Measurements from ENCODE around the gene PRR23E. TPM values are rescaled to one million over a fixed set of nuclear protein-coding genes. Genes with fewer than 3 reads are reported as not detected.

PRR23E gene
- total RNA-seq, 2 experiments from 2014 or later: not detected

- no peak for DNase-seq (ENCODE audit: low spot score)
- no TSS peak for BruUV-seq (replicated peaks)
- no peak overlapping the region for H3K27ac ChIP-seq (ENCODE audit: low read depth, low read length, poor library complexity, severe bottlenecking)
- intact Hi-C loops (cut with micrococcal nuclease; ENCODE audit: unreplicated experiment): no loop called here
- no peaks in the 10 kb centered on the region for H3K36me3 ChIP-seq (ENCODE audit: insufficient read depth, low read length)
- ChIA-PET POLR2A (no interaction called here), CTCF (ENCODE audit: unreplicated experiment) (interaction anchor here (0.6 kb wide), 1 partner anchor 33 kb away, joined by 3 read pairs; no protein-coding TSS in a partner anchor)
- no peaks in the 10 kb centered on the region for H4K20me1 ChIP-seq (ENCODE audit: insufficient read depth, low read length)
- no peaks in the 10 kb centered on the region for H3K9me3 ChIP-seq (ENCODE audit: low read length)
- H3K4me2 ChIP-seq (ENCODE audit: low read length): no peak overlapping the region
- no peak overlapping the region for H3K4me3 ChIP-seq (ENCODE audit: low read depth, low read length, poor library complexity, severe bottlenecking)
- H3K9me2 ChIP-seq (ENCODE audit: insufficient read depth, low read length): no peaks in the 10 kb centered on the region
- H3K79me2 ChIP-seq (ENCODE audit: insufficient read depth, low read depth, low read length): no peaks in the 10 kb centered on the region
- no peaks in the 10 kb centered on the region for H3K4me1 ChIP-seq (ENCODE audit: insufficient read depth, low read length, poor library complexity, severe bottlenecking)
- TF ChIP-seq, protein P1, sequence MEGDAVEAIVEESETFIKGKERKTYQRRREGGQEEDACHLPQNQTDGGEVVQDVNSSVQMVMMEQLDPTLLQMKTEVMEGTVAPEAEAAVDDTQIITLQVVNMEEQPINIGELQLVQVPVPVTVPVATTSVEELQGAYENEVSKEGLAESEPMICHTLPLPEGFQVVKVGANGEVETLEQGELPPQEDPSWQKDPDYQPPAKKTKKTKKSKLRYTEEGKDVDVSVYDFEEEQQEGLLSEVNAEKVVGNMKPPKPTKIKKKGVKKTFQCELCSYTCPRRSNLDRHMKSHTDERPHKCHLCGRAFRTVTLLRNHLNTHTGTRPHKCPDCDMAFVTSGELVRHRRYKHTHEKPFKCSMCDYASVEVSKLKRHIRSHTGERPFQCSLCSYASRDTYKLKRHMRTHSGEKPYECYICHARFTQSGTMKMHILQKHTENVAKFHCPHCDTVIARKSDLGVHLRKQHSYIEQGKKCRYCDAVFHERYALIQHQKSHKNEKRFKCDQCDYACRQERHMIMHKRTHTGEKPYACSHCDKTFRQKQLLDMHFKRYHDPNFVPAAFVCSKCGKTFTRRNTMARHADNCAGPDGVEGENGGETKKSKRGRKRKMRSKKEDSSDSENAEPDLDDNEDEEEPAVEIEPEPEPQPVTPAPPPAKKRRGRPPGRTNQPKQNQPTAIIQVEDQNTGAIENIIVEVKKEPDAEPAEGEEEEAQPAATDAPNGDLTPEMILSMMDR (conservative IDR thresholded peaks at IDR 0.05; ENCODE audit: low read length): no peak
- TF ChIP-seq EZH2phosphoT487 (IDR thresholded peaks at IDR 0.05; ENCODE audit: borderline replicate concordance, low read depth, low read length): no peak
- H2AFZ ChIP-seq (ENCODE audit: low read length): no peak overlapping the region
Measured at GRCh38 chr3:127221446-127222035, 28.6 kb downstream of the PRR23E start.

DNA sequence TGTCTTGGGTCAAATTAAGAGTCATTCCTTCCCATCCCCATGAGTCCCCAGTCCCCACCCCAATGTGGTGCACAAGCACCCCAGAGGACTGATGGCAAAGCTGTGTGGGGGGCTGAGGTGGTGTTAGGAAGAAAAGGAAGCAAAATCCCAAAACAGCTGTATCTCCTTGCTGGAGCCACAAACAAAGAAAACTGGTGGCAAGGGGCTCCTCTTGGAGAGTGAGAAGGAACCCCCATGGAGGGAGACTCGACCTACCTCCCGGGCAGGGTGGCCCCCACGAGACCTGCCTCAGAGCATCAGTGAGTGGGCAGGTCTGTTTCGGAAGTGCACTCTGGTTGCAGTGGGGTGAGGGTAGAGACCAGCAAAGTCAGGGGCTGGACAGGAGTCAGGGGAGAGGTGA is 29.2 kb downstream of the PRR23E start:
- no peaks in the 10 kb centered on the region for H3K9me3 ChIP-seq (ENCODE audit: low read length)
- H3K27ac ChIP-seq (ENCODE audit: low read depth, low read length, poor library complexity, severe bottlenecking): no peak overlapping the region
- no peaks in the 10 kb centered on the region for H3K9me2 ChIP-seq (ENCODE audit: insufficient read depth, low read length)
- no peak for DNase-seq (ENCODE audit: low spot score)
- ChIA-PET CTCF (ENCODE audit: unreplicated experiment) (no interaction called here), POLR2A (no interaction called here)
- no peak overlapping the region for H3K4me3 ChIP-seq (ENCODE audit: low read depth, low read length, poor library complexity, severe bottlenecking)
- intact Hi-C loops (cut with micrococcal nuclease; ENCODE audit: unreplicated experiment): no loop called here
- H3K79me2 ChIP-seq (ENCODE audit: insufficient read depth, low read depth, low read length): no peaks in the 10 kb centered on the region
- no peak overlapping the region for H2AFZ ChIP-seq (ENCODE audit: low read length)
- H3K36me3 ChIP-seq (ENCODE audit: insufficient read depth, low read length): no peaks in the 10 kb centered on the region
- no peaks in the 10 kb centered on the region for H4K20me1 ChIP-seq (ENCODE audit: insufficient read depth, low read length)
- H3K4me1 ChIP-seq (ENCODE audit: insufficient read depth, low read length, poor library complexity, severe bottlenecking): no peaks in the 10 kb centered on the region
- BruUV-seq (replicated peaks): no TSS peak
- no peak overlapping the region for H3K4me2 ChIP-seq (ENCODE audit: low read length)
- TF ChIP-seq EZH2phosphoT487 (IDR thresholded peaks at IDR 0.05; ENCODE audit: borderline replicate concordance, low read depth, low read length): no peak
- TF ChIP-seq, protein P1 (conservative IDR thresholded peaks at IDR 0.05; ENCODE audit: low read length): no peak

DNA sequence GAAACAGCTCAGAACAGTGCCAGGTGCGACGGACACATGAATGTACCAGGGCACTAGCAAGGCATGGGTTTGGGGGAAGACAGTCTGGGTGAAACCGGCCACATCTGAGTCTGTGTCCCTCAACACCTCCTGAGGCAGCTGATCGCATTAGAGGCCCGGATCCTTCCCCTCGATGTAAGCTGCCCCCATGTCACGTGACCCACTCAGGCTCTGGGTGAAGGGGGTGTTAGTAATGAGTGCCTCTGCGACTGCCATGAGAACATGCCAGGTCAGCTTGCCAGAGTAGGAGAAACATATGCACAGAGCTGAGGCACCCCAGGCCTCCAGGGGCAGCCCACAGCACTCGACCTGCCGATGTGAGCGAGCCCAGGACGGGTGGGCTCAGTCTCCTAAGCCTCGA is 29.7 kb downstream of the PRR23E start:
- Histone ChIP-seq H3K79me2 (ENCODE audit: insufficient read depth, low read depth, low read length) (no peaks in the 10 kb centered on the region), H4K20me1 (ENCODE audit: insufficient read depth, low read length) (no peaks in the 10 kb centered on the region), H3K9me2 (ENCODE audit: insufficient read depth, low read length) (no peaks in the 10 kb centered on the region), H3K36me3 (ENCODE audit: insufficient read depth, low read length) (no peaks in the 10 kb centered on the region), H3K4me2 (ENCODE audit: low read length) (no peak overlapping the region), H3K4me3 (ENCODE audit: low read depth, low read length, poor library complexity, severe bottlenecking) (no peak overlapping the region), H3K27ac (ENCODE audit: low read depth, low read length, poor library complexity, severe bottlenecking) (no peak overlapping the region), H3K4me1 (ENCODE audit: insufficient read depth, low read length, poor library complexity, severe bottlenecking) (no peaks in the 10 kb centered on the region), H3K9me3 (ENCODE audit: low read length) (no peaks in the 10 kb centered on the region), H2AFZ (ENCODE audit: low read length) (no peak overlapping the region)
- ChIA-PET CTCF (ENCODE audit: unreplicated experiment) (no interaction called here), POLR2A (no interaction called here)
- TF ChIP-seq, protein P1 (conservative IDR thresholded peaks at IDR 0.05; ENCODE audit: low read length): no peak
- TF ChIP-seq EZH2phosphoT487 (IDR thresholded peaks at IDR 0.05; ENCODE audit: borderline replicate concordance, low read depth, low read length): no peak
- intact Hi-C loops (cut with micrococcal nuclease; ENCODE audit: unreplicated experiment): no loop called here
- no peak for DNase-seq (ENCODE audit: low spot score)
- no TSS peak for BruUV-seq (replicated peaks)
